Ramos (cell line): ENCODE results near the gene TRAPPC2L.

ENCODE experiments used
- in situ Hi-C: fragments of 300-500 bp; cut with MboI; formaldehyde crosslinking; loops from one replicate; pipeline ENCODE4 v1.14.3; 2022; ENCODE audit warnings: low sequenced_read_pairs; ENCODE audit not compliant: unreplicated experiment

TRAPPC2L gene

DNA sequence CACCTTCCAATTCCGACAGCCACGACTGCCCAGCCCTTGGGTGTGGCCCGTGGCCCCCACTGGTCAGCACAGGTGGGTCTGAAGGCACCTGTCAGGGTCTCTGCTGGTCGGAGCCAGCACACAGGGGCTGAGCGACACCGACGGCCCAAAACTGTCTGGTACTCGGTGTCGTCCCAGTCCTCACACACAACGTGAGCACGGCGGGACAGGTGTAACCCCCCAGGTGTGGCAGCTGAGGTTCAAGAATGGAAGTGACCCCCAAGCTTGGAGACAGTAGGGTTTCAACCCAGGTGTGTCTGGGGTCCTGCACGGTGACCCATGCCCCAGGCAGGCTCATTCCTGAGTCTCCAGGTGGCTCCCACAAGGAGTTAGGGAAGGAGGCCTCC, 1.2 kb upstream of the TRAPPC2L start:
- in situ Hi-C loops, result no loop called here

DNA sequence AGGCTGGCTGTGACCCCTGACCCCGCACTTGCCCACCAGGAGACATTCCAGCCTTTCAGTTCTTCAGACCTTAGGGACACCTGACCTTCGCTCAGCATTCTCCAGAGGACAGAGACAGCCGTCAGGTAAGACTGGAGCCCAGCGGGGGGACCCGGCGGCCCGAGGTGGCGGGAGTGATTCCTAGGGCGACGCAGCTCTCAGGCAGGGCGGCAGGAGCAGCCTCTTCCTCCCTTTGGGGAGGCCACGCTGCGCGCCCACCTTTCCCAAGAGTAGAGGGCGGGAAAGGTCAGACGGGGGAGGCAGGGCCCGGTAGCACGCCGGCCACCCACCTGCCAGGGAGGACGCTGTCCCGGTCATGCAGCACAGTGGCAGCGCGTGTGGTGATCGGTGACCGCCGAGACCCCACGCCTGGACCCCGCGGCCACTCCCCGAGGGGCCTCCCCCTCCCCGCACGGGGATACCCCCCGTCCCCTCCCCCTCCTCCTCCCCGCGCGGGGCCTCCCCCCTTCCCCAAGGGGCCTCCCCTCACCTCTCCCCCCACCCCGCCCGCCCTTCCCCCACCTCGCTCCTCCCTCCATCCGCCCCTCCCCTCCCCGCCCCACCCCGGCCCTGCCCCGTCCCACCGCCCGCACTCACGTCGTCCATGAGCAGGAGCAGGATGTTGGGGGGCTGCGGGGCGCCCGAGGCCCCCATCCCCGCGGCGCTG, 652 bp upstream of the TRAPPC2L start:
- in situ Hi-C loops, result no loop called here

DNA sequence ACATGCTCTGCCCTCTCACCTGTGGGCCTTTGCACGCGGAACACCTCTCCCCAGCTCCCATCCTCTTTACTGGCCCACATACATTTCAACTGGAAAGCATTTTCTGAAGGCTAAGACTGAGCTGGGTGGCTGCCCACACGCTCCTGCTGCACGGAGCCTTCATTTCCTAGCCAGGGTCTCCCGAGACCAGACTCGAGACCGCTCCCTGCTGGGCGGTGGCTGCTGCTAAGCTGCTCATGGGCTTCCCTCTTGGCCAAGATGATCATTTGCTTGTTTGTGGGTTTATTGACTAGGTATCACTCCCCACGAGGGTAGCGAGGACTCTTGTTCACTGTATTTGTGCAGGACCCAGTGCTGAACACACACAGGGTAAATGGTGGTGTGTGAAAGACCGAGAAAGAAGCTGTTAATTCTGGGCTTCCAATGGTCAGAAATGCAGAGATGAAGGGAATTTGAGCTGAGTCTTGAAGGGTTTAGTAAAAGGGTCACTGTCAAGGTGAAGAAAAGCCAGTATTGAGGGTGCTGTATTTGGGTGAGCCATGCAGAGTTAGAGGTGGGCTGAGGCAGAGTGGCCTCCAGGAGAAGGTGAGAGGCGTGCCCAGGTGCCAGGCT, 907 bp downstream of the TRAPPC2L start:
- in situ Hi-C loops, result no loop called here

DNA sequence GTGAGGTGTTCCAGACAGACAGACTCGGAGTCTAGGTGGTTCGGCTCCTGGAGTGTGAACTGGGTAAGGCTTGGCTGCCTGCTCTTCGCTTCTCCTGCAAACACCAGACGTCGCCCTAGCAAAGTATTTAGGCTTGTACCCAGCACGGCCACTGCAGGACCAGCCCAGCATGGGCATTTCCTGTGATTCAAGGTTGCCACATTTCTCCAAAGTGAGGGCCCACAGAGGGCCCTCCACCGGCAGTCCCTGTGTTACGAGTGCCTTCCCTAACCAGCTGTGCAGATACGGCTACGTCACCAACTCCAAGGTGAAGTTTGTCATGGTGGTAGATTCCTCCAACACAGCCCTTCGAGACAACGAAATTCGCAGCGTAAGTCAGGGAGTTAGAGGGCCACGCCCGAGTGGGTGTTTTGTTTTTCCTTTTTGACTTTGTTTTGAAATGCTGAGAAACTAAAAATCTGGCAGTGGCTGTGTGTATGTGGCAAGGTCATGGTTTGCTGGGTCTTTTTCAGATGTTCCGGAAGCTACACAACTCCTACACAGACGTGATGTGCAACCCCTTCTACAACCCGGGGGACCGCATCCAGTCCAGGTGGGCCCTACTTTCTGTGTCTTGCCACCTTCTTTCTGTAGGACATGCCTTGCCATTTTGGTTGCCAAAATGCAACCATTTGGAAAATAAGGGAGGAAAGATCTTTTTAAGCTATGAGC, 2.6 kb downstream of the TRAPPC2L start:
- in situ Hi-C loops, result no loop called here

DNA sequence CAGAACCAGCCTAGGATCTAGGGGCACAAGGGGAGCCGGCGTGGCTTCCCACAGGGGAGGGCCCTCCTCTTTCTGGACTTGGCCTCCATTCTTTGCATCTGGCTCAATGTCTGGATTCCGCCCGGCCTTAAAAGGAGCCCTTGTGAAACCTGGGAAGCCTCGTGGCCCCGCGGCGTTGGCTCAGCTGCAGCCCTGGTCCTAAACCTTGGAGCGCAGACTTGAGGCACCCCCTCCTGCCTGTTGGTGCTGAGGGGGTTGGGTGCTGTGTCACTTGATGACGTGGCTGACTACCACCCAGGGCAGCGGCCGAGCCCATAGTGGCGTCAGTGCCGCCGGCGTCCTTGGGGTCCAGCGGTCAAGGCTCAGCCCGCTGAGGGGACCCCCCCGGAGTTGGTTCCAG, 4.4 kb downstream of the TRAPPC2L start:
- in situ Hi-C loops, result no loop called here

DNA sequence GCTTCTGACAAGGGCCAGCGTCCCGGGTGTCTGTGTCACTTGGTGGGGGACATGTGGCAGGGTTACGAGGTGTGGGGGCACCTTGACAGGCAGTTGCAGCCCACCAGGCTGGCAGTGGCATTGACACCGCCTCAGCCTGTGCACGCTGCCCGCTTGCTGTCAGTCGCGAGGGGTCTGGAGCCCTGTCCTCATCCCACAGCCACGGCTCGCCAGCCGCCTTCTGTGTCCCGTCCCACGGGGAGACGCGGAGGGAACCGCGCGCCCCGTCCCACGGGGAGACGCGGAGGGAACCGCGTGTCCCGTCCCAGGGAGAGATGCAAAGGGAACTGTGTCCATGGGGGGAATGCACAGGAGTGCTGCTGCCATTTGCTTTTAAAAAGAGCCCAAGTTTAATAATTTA, 6.0 kb downstream of the TRAPPC2L start:
- in situ Hi-C loops, result no loop called here

DNA sequence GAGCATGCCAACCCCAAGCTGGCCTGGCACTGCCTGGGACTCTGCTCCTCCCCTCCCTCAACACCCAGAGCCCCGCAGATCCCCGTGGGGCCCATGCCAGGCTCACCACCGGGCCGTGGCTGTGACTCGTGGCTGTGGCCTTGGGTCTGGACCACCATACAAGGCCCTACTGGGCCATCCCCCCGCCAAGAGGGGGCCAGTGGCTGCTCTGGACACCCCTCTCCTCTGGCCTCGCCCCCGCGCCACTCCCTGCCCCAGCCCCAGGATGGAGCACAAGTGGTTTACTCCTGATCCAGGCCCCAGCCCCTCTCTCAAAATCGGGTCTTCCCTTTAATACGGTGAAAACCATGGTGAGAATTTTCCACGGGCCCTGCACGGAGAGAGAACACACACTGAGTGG, 6.5 kb downstream of the TRAPPC2L start:
- in situ Hi-C loops, result no loop called here

DNA sequence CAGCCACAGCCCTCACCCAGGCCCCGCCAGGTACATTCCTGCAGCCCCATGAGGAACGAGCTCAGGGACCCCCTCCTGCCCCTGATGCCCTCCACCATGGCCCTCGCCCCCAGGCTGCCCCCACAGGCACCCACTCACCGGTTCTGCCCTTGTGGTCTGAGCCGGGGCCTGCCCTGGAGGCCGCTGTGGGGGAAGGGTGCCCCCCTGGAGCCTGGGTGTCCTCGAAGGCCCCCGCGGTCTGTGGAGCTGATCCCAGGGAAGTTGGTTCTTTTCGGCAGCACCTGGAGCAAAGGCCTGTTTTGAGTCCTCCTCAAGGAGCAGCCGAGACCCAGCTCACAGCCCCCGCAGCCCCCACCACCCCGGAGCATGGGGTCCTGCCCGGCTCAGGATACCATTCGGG, 7.2 kb downstream of the TRAPPC2L start:
- in situ Hi-C loops, result no loop called here

DNA sequence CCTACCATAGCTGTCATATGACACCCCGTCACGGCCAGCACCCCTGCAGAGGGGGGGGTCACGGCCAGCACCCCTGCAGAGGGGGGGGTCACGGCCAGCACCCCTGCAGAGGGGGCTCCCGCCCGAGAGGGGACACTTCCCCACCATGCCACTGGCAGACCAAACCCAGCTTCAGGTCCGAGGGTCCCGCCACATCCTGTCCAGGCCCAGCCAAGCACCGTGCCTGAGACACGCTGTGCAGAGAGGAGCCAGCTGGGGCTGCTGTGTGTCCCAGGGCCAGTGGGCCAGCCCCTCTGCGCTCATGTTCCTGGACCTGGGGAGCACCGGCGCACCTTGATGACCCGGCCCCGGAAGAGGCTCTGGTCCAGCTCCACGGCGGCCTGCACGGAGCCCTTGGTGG, 7.6 kb downstream of the TRAPPC2L start:
- in situ Hi-C loops, result no loop called here

DNA sequence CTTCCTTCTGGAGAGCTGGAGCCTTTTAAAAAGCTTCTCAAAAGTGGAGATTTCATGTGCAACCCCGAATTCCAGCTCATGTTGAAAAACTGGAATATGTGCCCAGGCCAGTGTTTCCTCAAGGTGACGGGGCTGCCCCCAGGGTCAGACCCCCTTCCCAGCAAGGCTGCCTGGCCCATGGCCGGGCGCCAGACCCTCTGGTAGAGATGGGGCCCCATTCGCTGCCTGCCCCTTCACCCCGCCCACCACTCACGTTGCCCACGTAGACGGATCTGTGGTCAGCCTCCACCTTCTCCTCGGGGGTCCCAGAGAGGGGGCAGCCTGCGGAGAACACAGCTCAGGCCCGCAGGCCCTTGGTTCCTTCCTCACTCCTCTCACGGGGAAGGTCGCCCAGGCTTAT, 8.4 kb downstream of the TRAPPC2L start:
- in situ Hi-C loops, result no loop called here

DNA sequence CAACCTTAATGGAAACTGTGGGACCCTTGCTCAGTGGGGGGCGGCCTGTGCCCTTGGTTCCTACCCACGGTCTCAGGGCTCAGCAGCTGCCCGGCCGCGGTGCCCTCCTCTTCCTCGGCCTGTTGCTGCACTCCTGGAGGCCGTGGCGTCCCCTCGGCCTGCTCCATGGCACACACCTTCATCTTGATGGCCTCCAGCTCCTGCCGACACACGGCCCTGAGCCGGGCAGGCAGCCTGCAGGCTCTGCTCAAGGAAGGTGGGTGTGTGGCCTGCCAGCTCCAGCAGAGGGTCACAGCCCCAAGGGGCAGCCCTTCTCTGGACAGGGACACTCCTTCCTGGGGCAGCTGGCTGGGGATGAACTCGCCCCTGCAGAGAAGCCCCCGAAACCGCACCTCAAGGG, 8.8 kb downstream of the TRAPPC2L start:
- in situ Hi-C loops, result no loop called here

DNA sequence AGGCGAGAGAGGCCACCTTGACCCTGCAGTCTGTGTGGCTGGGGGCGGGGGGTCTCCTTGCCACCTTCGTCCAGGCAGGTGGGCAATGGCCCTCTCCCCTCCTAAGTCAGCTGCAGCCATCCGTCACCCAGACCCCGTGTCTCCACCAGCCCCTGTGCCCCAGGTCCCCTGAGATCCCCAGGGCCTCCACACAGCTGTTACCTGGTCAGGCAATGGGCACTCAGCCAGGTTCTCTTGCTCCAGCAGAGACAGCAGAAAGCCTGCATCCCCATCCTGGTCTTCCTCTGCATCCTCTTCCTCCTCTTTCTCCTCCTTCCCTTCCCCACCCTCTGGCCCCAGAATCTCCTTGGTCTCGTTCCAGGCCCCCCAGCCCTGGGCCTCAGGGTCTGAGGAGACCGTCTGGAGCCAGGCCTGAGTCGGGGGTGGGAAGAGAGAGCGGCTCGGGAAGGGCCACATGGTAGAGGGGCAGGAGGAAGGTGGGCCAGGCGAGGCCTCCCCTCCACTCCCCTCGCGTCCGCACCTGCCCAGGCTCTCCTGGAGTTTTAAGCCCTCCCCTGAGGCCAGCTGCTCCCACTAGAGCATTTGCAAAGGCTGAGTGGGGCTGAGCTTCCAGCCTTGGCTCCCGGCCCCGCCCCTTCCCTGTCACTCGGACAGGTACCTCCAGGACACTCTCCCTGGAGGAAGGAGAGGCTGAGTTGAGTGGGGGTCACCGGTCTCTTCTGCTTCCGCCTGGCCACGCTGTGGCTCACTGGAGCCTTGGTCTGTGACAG, 9.4 kb downstream of the TRAPPC2L start, which contains the start of gene PABPN1L:
Gene PABPN1L (minus strand): TSS at position 510 of the 770 bp plus-strand sequence. CDS start 54 bp downstream, at position 456.
- in situ Hi-C loops, result no loop called here

DNA sequence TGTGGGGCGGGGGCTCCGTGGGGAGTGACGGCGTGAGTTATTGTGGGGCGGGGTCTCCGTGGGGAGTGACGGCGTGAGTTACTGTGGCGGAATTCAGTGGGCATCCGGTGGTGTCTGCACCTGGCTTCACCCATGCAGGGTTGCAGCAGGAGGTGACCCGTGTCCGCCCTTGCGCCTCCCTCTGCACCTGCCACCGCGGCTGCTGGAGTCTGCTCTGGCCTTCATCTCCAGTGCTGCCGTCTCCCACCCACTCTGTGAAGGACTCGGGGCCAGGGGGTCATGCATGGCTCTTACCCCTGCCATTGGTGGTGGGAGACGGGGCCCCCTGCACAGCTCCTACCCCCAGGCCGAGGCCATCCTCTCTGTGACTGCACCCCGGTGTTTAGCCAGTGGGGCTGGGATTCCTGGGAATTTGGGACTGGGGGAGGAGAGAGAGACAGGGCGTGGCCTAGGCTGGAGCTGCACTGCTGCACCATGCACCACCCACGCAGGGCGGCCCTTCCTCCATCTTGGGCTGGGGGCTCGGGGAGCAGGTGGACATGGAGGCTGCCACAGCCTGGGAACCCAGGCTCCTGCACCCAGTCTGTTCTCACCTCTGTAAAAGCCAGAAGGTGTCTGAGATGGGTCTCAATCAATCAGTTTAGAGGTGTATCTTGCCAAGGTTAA, 10.8 kb downstream of the TRAPPC2L start:
- in situ Hi-C loops, result no loop called here

DNA sequence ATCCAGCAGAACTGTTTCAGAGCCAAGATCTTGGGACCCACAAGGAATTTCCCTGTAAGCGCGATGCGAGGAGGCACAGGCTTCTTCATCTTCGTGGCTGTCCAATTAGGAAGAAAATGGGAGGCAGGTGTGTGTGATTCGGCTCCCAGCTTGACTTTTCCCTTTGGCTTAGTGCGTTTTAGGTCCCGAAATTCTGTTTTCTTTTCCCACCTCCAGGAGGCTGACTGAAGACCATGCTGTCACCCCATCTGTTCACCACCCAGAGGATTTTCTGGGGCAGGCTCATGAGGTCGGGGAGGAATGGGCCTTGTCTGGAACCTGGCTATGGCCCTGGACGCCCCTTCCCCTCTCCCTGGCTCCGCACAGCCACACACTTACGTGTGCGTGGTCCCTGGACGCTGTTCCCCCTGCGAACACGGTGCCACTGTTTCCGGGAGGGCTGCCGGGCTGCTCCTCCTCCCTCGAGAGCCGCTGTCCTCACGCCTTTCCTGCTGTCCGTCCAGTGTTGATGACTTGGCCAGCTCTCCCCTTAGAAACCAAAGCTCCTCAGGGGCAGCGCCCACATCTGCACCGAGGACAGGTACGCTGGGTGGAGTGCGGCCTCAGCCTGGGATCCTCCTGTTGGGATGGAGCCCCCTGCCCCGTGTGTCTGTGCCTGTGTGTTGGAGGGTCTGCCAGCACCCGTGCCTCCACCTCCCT, 12.2 kb downstream of the TRAPPC2L start:
- in situ Hi-C loops, result no loop called here

DNA sequence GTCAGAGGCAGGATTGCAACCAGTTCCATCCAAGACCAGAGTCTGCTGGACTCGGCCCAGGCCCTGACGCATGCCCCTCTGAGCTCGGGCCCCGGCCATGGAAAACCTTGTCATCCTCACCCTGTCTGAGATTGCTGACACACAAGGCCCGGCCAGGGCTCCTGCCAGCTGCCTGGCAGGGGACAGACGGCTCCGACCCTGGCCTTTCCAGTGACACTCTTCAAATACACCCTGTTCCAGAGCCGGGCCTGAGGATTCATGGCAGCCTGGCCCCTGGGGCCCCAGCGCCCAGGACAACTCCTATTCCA, 12.7 kb downstream of the TRAPPC2L start:
- in situ Hi-C loops, result no loop called here

DNA sequence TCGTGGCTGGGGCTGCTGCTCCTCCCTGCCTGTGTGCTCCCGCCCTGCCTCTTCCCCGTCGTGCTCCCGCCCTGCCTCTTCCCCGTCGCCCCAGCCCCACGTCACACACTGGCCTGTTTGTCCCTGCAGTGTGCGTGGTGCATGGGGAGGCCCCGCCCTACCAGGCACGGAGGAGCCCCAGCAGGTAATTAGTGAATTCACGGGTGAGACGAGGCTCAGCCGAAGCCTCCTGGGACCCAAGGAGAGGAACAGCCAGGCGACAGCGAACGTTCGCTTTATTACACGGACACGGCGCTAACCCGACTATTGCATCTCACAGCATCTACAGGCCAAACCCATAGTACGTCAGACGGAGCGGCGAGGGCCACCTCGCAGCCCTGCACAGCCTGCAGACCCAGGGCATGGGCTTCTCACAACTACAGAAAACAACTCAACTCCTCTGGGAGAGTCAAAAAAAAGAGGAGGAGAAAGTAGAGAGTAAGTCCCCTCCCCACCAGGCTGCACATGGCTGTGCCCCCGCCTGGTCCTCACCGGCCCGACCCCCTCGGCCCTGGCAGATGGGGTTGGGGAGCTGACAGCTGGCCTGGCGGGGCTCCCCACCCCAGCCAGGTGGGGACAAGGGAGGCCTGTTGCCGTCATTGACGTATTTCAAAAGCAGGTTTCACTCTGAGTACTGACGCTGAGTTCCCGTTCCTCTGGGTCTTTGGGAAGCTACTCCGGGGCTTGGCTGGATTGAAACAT, 13.9 kb downstream of the TRAPPC2L start:
- in situ Hi-C loops, result no loop called here

DNA sequence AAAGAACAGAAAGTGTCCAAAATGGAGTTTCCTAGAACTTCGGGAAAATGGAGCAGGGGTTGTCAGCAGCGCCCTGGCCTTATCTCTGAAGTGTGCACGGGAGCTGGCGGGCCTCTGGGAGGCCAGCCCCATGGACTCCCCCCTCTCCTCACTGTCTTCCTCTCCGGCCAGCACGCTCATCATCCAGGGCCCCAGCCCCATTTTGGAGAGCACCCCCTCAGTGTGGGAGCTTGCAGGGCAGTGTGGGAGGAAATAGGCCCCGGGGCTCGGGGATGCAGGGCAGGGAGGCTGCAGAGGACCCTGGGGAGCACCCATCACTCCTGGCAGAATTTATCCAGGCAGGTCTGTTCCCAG, 14.4 kb downstream of the TRAPPC2L start:
- in situ Hi-C loops, result no loop called here

DNA sequence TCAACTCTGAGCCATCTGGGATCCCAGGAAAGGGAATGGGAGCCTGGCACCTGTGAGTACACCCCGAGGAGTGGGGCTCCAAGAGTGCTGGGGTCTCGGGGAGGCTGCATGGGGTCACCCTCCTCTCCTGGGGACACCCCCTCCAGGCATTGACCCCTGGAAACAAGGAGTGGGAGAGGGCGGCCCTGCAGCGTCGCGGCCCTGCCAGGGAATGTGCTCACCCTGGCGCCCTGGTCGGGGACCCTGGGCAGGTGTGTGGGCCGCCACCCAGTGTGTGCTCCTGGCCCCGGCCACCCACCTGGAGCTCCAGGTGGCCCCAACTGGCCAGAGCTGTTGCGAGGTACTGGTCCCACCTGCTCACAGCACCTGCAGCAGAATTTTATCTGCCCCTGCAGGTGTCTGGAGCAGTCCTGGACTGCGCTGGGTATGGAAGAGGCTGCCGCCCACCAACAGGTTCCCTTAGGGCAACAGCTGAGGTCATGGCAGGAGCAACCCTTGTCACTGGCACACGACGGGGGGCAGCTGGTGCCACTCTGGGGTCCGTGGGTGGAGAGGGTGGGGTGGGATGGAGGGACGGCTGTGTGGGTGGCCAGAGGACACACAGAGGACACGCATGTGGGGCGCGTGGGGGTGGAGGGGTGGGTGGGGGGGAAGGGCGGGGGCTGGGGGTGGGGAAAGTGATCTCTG, 14.9 kb downstream of the TRAPPC2L start:
- in situ Hi-C loops, result no loop called here
